HepG2 (cell line): Measurements from ENCODE around the gene PSENEN. TPM values are rescaled to one million over a fixed set of nuclear protein-coding genes. Genes with fewer than 3 reads are reported as not detected.
A peak's percentile ranks its signal among the peaks of the same experiment; 100 is the strongest.

Experiments used
- ATF1 ChIP-seq: IDR thresholded peaks from 2 replicates; pipeline ENCODE4 v1.6.1; 2016; ENCODE audit warnings: mild to moderate bottlenecking, control low read depth
- GATA4 ChIP-seq: sonication (generic); IDR thresholded peaks from 2 replicates; pipeline ENCODE4 v1.6.1; 2016; ENCODE audit warnings: antibody characterized with exemption, low read depth, borderline replicate concordance
- HMGXB3 ChIP-seq: sonication (generic); formaldehyde crosslinking; IDR thresholded peaks from 2 replicates; pipeline ENCODE4 v1.4.0; 2020; ENCODE audit warnings: missing genetic modification reagents, borderline replicate concordance
- ISL2 ChIP-seq: sonication (generic); formaldehyde crosslinking; IDR thresholded peaks from 2 replicates; pipeline ENCODE4 v1.5.0; 2020; ENCODE audit warnings: missing genetic modification reagents
- KLF16 ChIP-seq, 2 experiments: sonication (generic) in 1 of 2; formaldehyde crosslinking in 1 of 2; IDR thresholded peaks; 2 replicates each; pipeline versions ENCODE4 v1.6.1 to v1.8.0; 2016 to 2023; ENCODE audit warnings: missing genetic modification reagents in 2 of 2, missing compliant biosample characterization in 1 of 2
- LRRFIP1 ChIP-seq: sonication (generic); formaldehyde crosslinking; conservative IDR thresholded peaks from 2 replicates; pipeline ENCODE4 v1.4.0; 2020; ENCODE audit warnings: missing genetic modification reagents
- ONECUT2 ChIP-seq: sonication (generic); formaldehyde crosslinking; IDR thresholded peaks from 2 replicates; pipeline ENCODE4 v1.4.0; 2020; ENCODE audit warnings: missing genetic modification reagents
- SIX4 ChIP-seq: sonication (generic); formaldehyde crosslinking; IDR thresholded peaks from 2 replicates; pipeline ENCODE4 v1.4.0; 2020; ENCODE audit warnings: missing genetic modification reagents
- SNAPC4 ChIP-seq: sonication (generic); formaldehyde crosslinking; IDR thresholded peaks from 2 replicates; pipeline ENCODE4 v1.4.0; 2020; ENCODE audit warnings: mild to moderate bottlenecking, missing genetic modification reagents
- THAP9 ChIP-seq: sonication (generic); formaldehyde crosslinking; IDR thresholded peaks from 2 replicates; pipeline ENCODE4; 2020; ENCODE audit warnings: missing genetic modification reagents, mild to moderate bottlenecking, borderline replicate concordance
- U2AF1 ChIP-seq: fragments of 200-400 bp; formaldehyde crosslinking; optimal IDR thresholded peaks from 2 replicates; pipeline ENCODE3; 2017; ENCODE audit warnings: mild to moderate bottlenecking, low read depth, low read length
- polyA plus RNA-seq, 8 experiments: library from polyadenylated mRNA; depleted of rRNA in 3 of 8; stranded (reverse) in 7 of 8; unstranded in 1 of 8; fragments of >200 nt; fragmentation: Illumina TruSeq in 4 of 8; extraction: Trizol in 4 of 8; gene quantifications; 2 replicates each; pipeline versions ENCODE4 v1.2.1 to v1.2.3, GENCODE V29; 2011 to 2016; ENCODE audit warnings: low read depth in 4 of 8, missing spikeins in 1 of 8, mixed read lengths in 1 of 8; ENCODE audit not compliant: insufficient read depth in 1 of 8
- total RNA-seq, 5 experiments: library from RNA; depleted of rRNA; stranded (reverse); fragments of >200 nt; fragmentation: Illumina TruSeq; extraction: Trizol; gene quantifications; 2 replicates each; pipeline ENCODE4 v1.2.3, GENCODE V29; 2016; ENCODE audit warnings: low read depth in 1 of 5

PSENEN gene
- total and polyA plus RNA-seq, 2 of the 13 experiments (the other 11 are each of a cell fraction or from before 2014, with no cell fraction given) = 16.9 to 34.2 TPM

- TF ChIP-seq HMGXB3 (peak; percentile 26; the same call in 1 of the 2 replicates), KLF16 (CRISPR knock-in tag; IDR thresholded peaks at IDR 0.05) (peak in 1 of 2 experiments; percentile 78; a peak in 2 of 4 replicates), SNAPC4 (CRISPR knock-in tag) (peak; percentile 73), THAP9 (CRISPR knock-in tag) (peak; percentile 28; the same call in 1 of the 2 replicates), ONECUT2 (CRISPR knock-in tag) (no peak), ISL2 (CRISPR knock-in tag) (no peak), SIX4 (no peak), LRRFIP1 (CRISPR knock-in tag) (no peak), U2AF1 (peak; percentile 41), GATA4 (peak; percentile 41; the same call in 1 of the 2 replicates), ATF1 (no peak)
Measured at GRCh38 chr19:35740423-35741202, 4.8 kb upstream of the PSENEN start (continued).
